GM19023 (cell line): ENCODE measurements around the gene CPT1C.

ENCODE experiments used
- ATAC-seq: cut with Tn5 transposase; IDR thresholded peaks from one replicate; pipeline ENCODE4 v1.9.1; 2021; ENCODE audit warnings: mild to moderate bottlenecking, moderate library complexity; ENCODE audit not compliant: unreplicated experiment

The CPT1C gene

GRCh38 chr19:49680421-49681351 lies 10.2 kb upstream of the CPT1C start:
- no peak for ATAC-seq

GRCh38 chr19:49681830-49682229 lies 9.1 kb upstream of the CPT1C start:
- ATAC-seq, result no peak

GRCh38 chr19:49682274-49682673 lies 8.6 kb upstream of the CPT1C start:
- no peak for ATAC-seq

GRCh38 chr19:49683814-49684250 lies 7.1 kb upstream of the CPT1C start:
- no peak for ATAC-seq

GRCh38 chr19:49684251-49684982 lies 6.5 kb upstream of the CPT1C start:
- ATAC-seq, result no peak

GRCh38 chr19:49684983-49685553 lies 5.8 kb upstream of the CPT1C start:
- ATAC-seq, result no peak

GRCh38 chr19:49685845-49686332 lies 5.0 kb upstream of the CPT1C start:
- no peak for ATAC-seq

- ATAC-seq, result no peak
Measured at GRCh38 chr19:49686503-49687088, 4.3 kb upstream of the CPT1C start.

GRCh38 chr19:49687150-49687549 lies 3.8 kb upstream of the CPT1C start:
- ATAC-seq, result no peak

- no peak for ATAC-seq
Measured at GRCh38 chr19:49687566-49688316, 3.2 kb upstream of the CPT1C start.

GRCh38 chr19:49688531-49689132 lies 2.3 kb upstream of the CPT1C start:
- ATAC-seq, result no peak

GRCh38 chr19:49689133-49690078 lies 1.5 kb upstream of the CPT1C start, which contains the start of gene ADM5:
Gene ADM5 (plus strand): TSS chr19:49689594. CDS start chr19:49689838, 244 bp downstream.
- no peak for ATAC-seq

GRCh38 chr19:49690079-49690655 lies 749 bp upstream of the CPT1C start:
- no peak for ATAC-seq

- no peak for ATAC-seq
Measured at GRCh38 chr19:49691243-49692146, 579 bp downstream of the CPT1C start.

- no peak for ATAC-seq
Measured at GRCh38 chr19:49692147-49692506, 1.2 kb downstream of the CPT1C start.

- no peak for ATAC-seq
Measured at GRCh38 chr19:49696115-49696514, 5.2 kb downstream of the CPT1C start.

- no peak for ATAC-seq
Measured at GRCh38 chr19:49696865-49697264, 5.9 kb downstream of the CPT1C start.
